Natural killer cell (primary cell): ENCODE results near the gene ABCA12. TPM values are rescaled to one million over a fixed set of nuclear protein-coding genes. Genes with fewer than 3 reads are reported as not detected.

ENCODE experiments used
- ATAC-seq, 3 donors: fragments of 150-1000 bp in 2 of 3; fragments of 200-7000 bp in 1 of 3; cut with Tn5 transposase; 1 replicate in 1 of 3; 2 replicates in 2 of 3; pipeline ENCODE4 v1.10.0; 2021; ENCODE audit warnings: mild to moderate bottlenecking in 2 of 3, moderate library complexity in 2 of 3
- DNase-seq, 2 donors: peaks; one replicate each; pipeline versions ENCODE4 v3.0.0 to v3.0.0-alpha.2; 2013 to 2021; ENCODE audit warnings: mixed read lengths in 1 of 2
- H3K27ac ChIP-seq: one replicate; pipeline ENCODE4 v1.5.1; 2013; ENCODE audit warnings: mild to moderate bottlenecking, low read length
- H3K27me3 ChIP-seq: one replicate; pipeline ENCODE4 v1.6.1; 2013; ENCODE audit warnings: low read length; ENCODE audit not compliant: control insufficient read depth, insufficient read depth
- H3K36me3 ChIP-seq: one replicate; pipeline ENCODE4 v1.6.1; 2013; ENCODE audit warnings: low read length; ENCODE audit not compliant: control insufficient read depth, insufficient read depth
- H3K4me1 ChIP-seq: one replicate; pipeline ENCODE4 v1.6.1; 2013; ENCODE audit warnings: low read length; ENCODE audit not compliant: control insufficient read depth, insufficient read depth
- H3K4me3 ChIP-seq: one replicate; pipeline ENCODE4 v1.5.1; 2013; ENCODE audit warnings: low read length
- H3K9me3 ChIP-seq: one replicate; pipeline ENCODE4 v1.6.1; 2013; ENCODE audit warnings: low read length; ENCODE audit not compliant: control insufficient read depth, insufficient read depth
- H3K27ac Mint-ChIP-seq, 2 donors: one replicate each; pipeline ENCODE4 v1.8.0; 2022; ENCODE audit warnings: mild to moderate bottlenecking in 2 of 2, mixed read lengths in 2 of 2, moderate library complexity in 1 of 2
- H3K27me3 Mint-ChIP-seq, 2 donors: one replicate each; pipeline ENCODE4 v1.8.0; 2022; ENCODE audit warnings: low read depth in 2 of 2, mixed read lengths in 2 of 2
- H3K36me3 Mint-ChIP-seq: one replicate; pipeline ENCODE4 v1.8.0; 2022; ENCODE audit warnings: mixed read lengths
- H3K4me1 Mint-ChIP-seq, 2 donors: one replicate each; pipeline ENCODE4 v1.8.0; 2022; ENCODE audit warnings: mixed read lengths in 2 of 2
- H3K4me3 Mint-ChIP-seq: one replicate; pipeline ENCODE4 v1.8.0; 2022; ENCODE audit warnings: mild to moderate bottlenecking, moderate library complexity, mixed read lengths
- H3K9me3 Mint-ChIP-seq, 2 donors: one replicate each; pipeline ENCODE4 v1.8.0; 2022; ENCODE audit warnings: mixed read lengths in 2 of 2
- CTCF ChIP-seq: fragments of 200-600 bp; IDR thresholded peaks from one replicate; pipeline ENCODE4 v1.8.0; 2022; ENCODE audit warnings: antibody characterized with exemption
- WGBS: methylation state at CpG from one replicate; pipeline ENCODE4 v1.1.7; 2013; ENCODE audit warnings: missing lambda C conversion rate; ENCODE audit not compliant: insufficient coverage; 5-methylcytosine and 5-hydroxymethylcytosine counted together
- intact Hi-C: fragments of 100-400 bp; cut with micrococcal nuclease; formaldehyde crosslinking; loops from one replicate; pipeline ENCODE4 v1.14.2; 2022
- total RNA-seq, 4 donors: library from RNA; stranded (reverse); fragments of 120-200 nt in 1 of 4; gene quantifications; one replicate each; pipeline versions ENCODE4 v1.2.3 to v1.2.4, GENCODE V29; 2013 to 2022

Gene ABCA12
- total RNA-seq, 3 donors from 2014 or later (not counting 1 experiment from before 2014, with no cell fraction given): not detected

GRCh38 chr2:215143458-215143857 lies 5.0 kb upstream of the ABCA12 start:
- Histone ChIP-seq H3K36me3 (no peaks in the 10 kb centered on the region), H3K9me3 (no peaks in the 10 kb centered on the region), H3K27me3 (no peaks in the 10 kb centered on the region), H3K4me3 (no peak overlapping the region), H3K27ac (no peak overlapping the region), H3K4me1 (no peaks in the 10 kb centered on the region)
- intact Hi-C loops: no loop called here
- no peak overlapping the region for H3K4me3 Mint-ChIP-seq
- TF ChIP-seq CTCF: no peak
- H3K4me1 Mint-ChIP-seq: no peaks in the 10 kb centered on the region
- no peaks in the 10 kb centered on the region for H3K27me3 Mint-ChIP-seq
- DNase-seq (no peak), ATAC-seq (no peak)
- H3K27ac Mint-ChIP-seq: no peak overlapping the region
- H3K9me3 Mint-ChIP-seq: peaks cover 7% of the 10 kb centered on the region in 2 donors
- H3K36me3 Mint-ChIP-seq: no peaks in the 10 kb centered on the region

- H3K4me1 Mint-ChIP-seq: no peaks in the 10 kb centered on the region
- no peaks in the 10 kb centered on the region for H3K27me3 Mint-ChIP-seq
- no peaks in the 10 kb centered on the region for H3K36me3 Mint-ChIP-seq
- no peak overlapping the region for H3K27ac ChIP-seq
- no peaks in the 10 kb centered on the region for H3K27me3 ChIP-seq
- no peaks in the 10 kb centered on the region for H3K9me3 ChIP-seq
- TF ChIP-seq CTCF: no peak
- intact Hi-C loops: no loop called here
- H3K27ac Mint-ChIP-seq: no peak overlapping the region
- H3K36me3 ChIP-seq: no peaks in the 10 kb centered on the region
- WGBS: 91% methylated on average over 1 of the region's 2 CpGs
- DNase-seq (no peak), ATAC-seq (no peak)
- H3K9me3 Mint-ChIP-seq: peaks cover 5 to 7% of the 10 kb centered on the region in 2 donors
- H3K4me1 ChIP-seq: no peaks in the 10 kb centered on the region
- H3K4me3 Mint-ChIP-seq: no peak overlapping the region
- no peak overlapping the region for H3K4me3 ChIP-seq
Observed at GRCh38 chr2:215141706-215142105, 3.3 kb upstream of the ABCA12 start.

DNA sequence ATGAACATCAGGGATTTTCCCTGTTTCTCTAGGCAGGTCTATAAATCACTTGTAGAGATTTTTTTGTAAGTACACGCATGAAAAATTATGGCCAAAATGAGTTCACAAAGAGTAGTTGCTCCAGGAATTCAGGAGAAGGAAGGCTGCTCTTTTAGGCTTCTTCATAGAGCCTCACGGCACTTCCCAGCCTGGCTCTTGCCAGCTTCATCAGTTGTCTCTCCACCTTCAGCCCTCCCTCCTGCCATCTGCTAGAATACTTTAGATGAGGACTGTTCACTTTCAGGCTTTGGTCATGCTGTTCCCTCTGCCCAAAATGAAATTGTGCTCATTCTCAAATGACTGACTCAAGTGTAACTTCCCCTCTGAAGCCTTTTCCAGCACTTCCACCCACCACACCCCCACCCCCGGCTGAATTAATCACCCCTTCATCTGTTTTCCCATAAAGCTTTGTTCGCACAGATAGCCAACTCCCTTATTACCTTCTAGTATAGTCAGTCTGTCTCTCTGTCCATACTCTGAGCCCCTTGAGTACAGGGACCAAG lies 1.8 kb upstream of the ABCA12 start:
- WGBS: 86% methylated on average over 4 of the region's 4 CpGs
- no peaks in the 10 kb centered on the region for H3K36me3 Mint-ChIP-seq
- no peak overlapping the region for H3K27ac Mint-ChIP-seq
- no peak for ATAC-seq
- TF ChIP-seq CTCF: no peak
- no peak overlapping the region for H3K4me3 Mint-ChIP-seq
- intact Hi-C loops: no loop called here
- no peak overlapping the region for H3K4me3 ChIP-seq
- H3K27me3 ChIP-seq: no peaks in the 10 kb centered on the region
- no peaks in the 10 kb centered on the region for H3K4me1 Mint-ChIP-seq
- H3K27me3 Mint-ChIP-seq: no peaks in the 10 kb centered on the region
- no peak for DNase-seq
- peaks cover 10 to 11% of the 10 kb centered on the region in 2 donors for H3K9me3 Mint-ChIP-seq
- H3K27ac ChIP-seq: no peak overlapping the region
- no peaks in the 10 kb centered on the region for H3K9me3 ChIP-seq
- H3K36me3 ChIP-seq: no peaks in the 10 kb centered on the region
- H3K4me1 ChIP-seq: no peaks in the 10 kb centered on the region

- Mint-ChIP-seq H3K4me1 (no peaks in the 10 kb centered on the region), H3K4me3 (no peak overlapping the region), H3K27me3 (no peaks in the 10 kb centered on the region), H3K9me3 (peaks cover 4 to 5% of the 10 kb centered on the region in 2 donors), H3K36me3 (no peaks in the 10 kb centered on the region), H3K27ac (no peak overlapping the region)
- H3K36me3 ChIP-seq: no peaks in the 10 kb centered on the region
- no peak overlapping the region for H3K27ac ChIP-seq
- intact Hi-C loops: no loop called here
- H3K4me1 ChIP-seq: no peaks in the 10 kb centered on the region
- DNase-seq (no peak), ATAC-seq (no peak)
- no peaks in the 10 kb centered on the region for H3K27me3 ChIP-seq
- TF ChIP-seq CTCF: no peak
- no peaks in the 10 kb centered on the region for H3K9me3 ChIP-seq
- no peak overlapping the region for H3K4me3 ChIP-seq
- WGBS: 80% methylated on average over 5 of the region's 6 CpGs
Observed at GRCh38 chr2:215137741-215138340, 585 bp downstream of the ABCA12 start.
